Transverse colon (tissue), 4 donors: ENCODE results near the gene DMRTC2.

Source experiments
- CTCF ChIP-seq, 5 experiments: fragments of 200-600 bp in 3 of 5; fragments of 450-650 bp in 2 of 5; sonication (generic) in 3 of 5; IDR thresholded peaks; 1 replicate in 2 of 5; 2 replicates in 3 of 5; pipeline ENCODE4 v1.5.1; 2016 to 2017; ENCODE audit warnings: antibody characterized with exemption in 5 of 5, inconsistent platforms in 3 of 5, mild to moderate bottlenecking in 2 of 5, moderate library complexity in 1 of 5
- POLR2A ChIP-seq: fragments of 450-650 bp; IDR thresholded peaks from one replicate; pipeline ENCODE4 v1.6.1; 2016; ENCODE audit warnings: antibody characterized with exemption, mild to moderate bottlenecking, moderate library complexity
- POLR2AphosphoS5 ChIP-seq, 3 donors: sonication (generic); formaldehyde crosslinking; IDR thresholded peaks; one replicate each; pipeline ENCODE4 v1.6.1; 2016; ENCODE audit warnings: antibody characterized with exemption in 3 of 3

- TF ChIP-seq CTCF (IDR thresholded peaks at IDR 0.05) (no peak), POLR2A (no peak), POLR2AphosphoS5 (IDR thresholded peaks at IDR 0.05) (no peak)
Observed at GRCh38 chr19:41879670-41880328, 35.0 kb downstream of the DMRTC2 start.
